ENCODE results near the gene PCNT. TPM values are rescaled to one million over a fixed set of nuclear protein-coding genes. Genes with fewer than 3 reads are reported as not detected.
A peak's percentile ranks its signal among the peaks of the same experiment; 100 is the strongest.

Gene PCNT
- total and polyA plus RNA-seq, 9 of the 15 experiments (the other 6 are each of a cell fraction or from before 2014, with no cell fraction given): 9.1 to 53.5 (median 31.3) TPM

GRCh38 chr21:46295996-46296752 is 27.8 kb upstream of the PCNT start:
- H3K27ac ChIP-seq (ENCODE audit: extremely low read depth, low read depth, low read length): peak overlapping the region; percentile 67; the same call in 2 of the 3 replicates
- no peak overlapping the region for H2AFZ ChIP-seq (ENCODE audit: low read depth, low read length)
- 66% methylated on average over 27 of the region's 29 CpGs for WGBS (ENCODE audit: insufficient coverage, low coverage, missing lambda C conversion rate)
- in situ Hi-C loops (cut with MboI) (no loop called here), intact Hi-C loops (cut with micrococcal nuclease) (no loop called here)
- no peaks in the 10 kb centered on the region for H3K79me2 ChIP-seq (ENCODE audit: control insufficient read depth, insufficient read depth, low read length)
- peak; percentile 78 for FAIRE-seq
- H3K4me3 ChIP-seq: no peak overlapping the region
- H3K36me3 ChIP-seq (ENCODE audit: control insufficient read depth, insufficient read depth, low read length): peaks cover 34% of the 10 kb centered on the region; the same call in 2 of the 3 replicates
- H3K9me3 ChIP-seq (replicated peaks; ENCODE audit: control insufficient read depth, insufficient read depth, low read depth, low read length): 0 out of 2 replicates have a peak, but pooled peaks cover 2% of the 10 kb centered on the region
- peak; percentile 68 to 79 (median 70) for DNase-seq (ENCODE audit: extremely low read depth in 1 of 4, low spot score in 3 of 4)
- H3K9ac ChIP-seq (ENCODE audit: insufficient read depth in 1 of 2, low read depth in 2 of 2, low read length in 2 of 2): peak overlapping the region in 1 of 2 experiments; percentile 69; a peak in 2 of 4 replicates
- no peak overlapping the region for H3K4me2 ChIP-seq (ENCODE audit: insufficient read depth, low read length)
- BruUV-seq (replicated peaks): no TSS peak
- CTCF ChIA-PET (ENCODE audit: low intra/inter-chr PET ratio): no interaction called here
- peaks cover 11 to 31% of the 10 kb centered on the region in 2 experiments for H3K4me1 ChIP-seq (replicated peaks in 1 of 2; ENCODE audit: control insufficient read depth in 2 of 2, insufficient read depth in 2 of 2, low read length in 2 of 2)
- H3K27me3 ChIP-seq (ENCODE audit: control insufficient read depth in 2 of 2, insufficient read depth in 2 of 2, low read length in 2 of 2): no peaks in the 10 kb centered on the region
- H3K9me1 ChIP-seq (ENCODE audit: control insufficient read depth, insufficient read depth, low read length): no peaks in the 10 kb centered on the region
- peak; percentile 63 for ATAC-seq
- POLR2A ChIA-PET: interaction anchor here (0.6 to 2.0 kb wide), 7 partner anchors 10 to 326 kb away, joined by 3 to 6 read pairs (median 3); no protein-coding TSS in a partner anchor
- no peaks in the 10 kb centered on the region for H4K20me1 ChIP-seq (replicated peaks; ENCODE audit: control insufficient read depth, insufficient read depth, low read length)
- TF ChIP-seq POLR2G (IDR thresholded peaks at IDR 0.05; ENCODE audit: low read depth, low read length): peak; percentile 55; the same call in 1 of the 2 replicates
- TF ChIP-seq ZNF134 (CRISPR knock-in tag; conservative IDR thresholded peaks at IDR 0.05): no peak
- no peak for TF ChIP-seq HMBOX1 (IDR thresholded peaks at IDR 0.05)
- TF ChIP-seq EP400 (IDR thresholded peaks at IDR 0.05): peak; percentile 58; the same call in 1 of the 2 replicates
- TF ChIP-seq DLX4 (CRISPR knock-in tag; IDR thresholded peaks at IDR 0.05): no peak
- TF ChIP-seq SETDB1 (IDR thresholded peaks at IDR 0.05; ENCODE audit: low read length): no peak
- TF ChIP-seq STAT5B (CRISPR knock-in tag; IDR thresholded peaks at IDR 0.05): no peak
- no peak for TF ChIP-seq POLR2AphosphoS2 (IDR thresholded peaks at IDR 0.05; ENCODE audit: low read length)
- TF ChIP-seq MAX (CRISPR knock-in tag; IDR thresholded peaks at IDR 0.05): peak; percentile 82
- peak; percentile 38 to 85 for TF ChIP-seq E2F6 (IDR thresholded peaks at IDR 0.05; ENCODE audit: borderline replicate concordance in 1 of 2, extremely low read depth in 1 of 2, insufficient read depth in 1 of 2, insufficient read length in 1 of 2, low read depth in 1 of 2, low read length in 1 of 2, poor library complexity in 1 of 2, severe bottlenecking in 1 of 2)
- no peak for TF ChIP-seq PBX2 (CRISPR knock-in tag; IDR thresholded peaks at IDR 0.05; ENCODE audit: low read depth)
- TF ChIP-seq PBX2 (tag; conservative IDR thresholded peaks at IDR 0.05; ENCODE audit: low read depth): no peak
- no peak for TF ChIP-seq ZNF589 (CRISPR knock-in tag; IDR thresholded peaks at IDR 0.05; ENCODE audit: low read depth)
- no peak for TF ChIP-seq GATAD2A (IDR thresholded peaks at IDR 0.05)
